Fibroblast of villous mesenchyme (primary cell): ENCODE measurements around the gene PM20D2. TPM values are rescaled to one million over a fixed set of nuclear protein-coding genes. Genes with fewer than 3 reads are reported as not detected.

Source experiments
- DNase-seq: peaks from one replicate; pipeline ENCODE4 v3.0.0-alpha.2; 2010; ENCODE audit warnings: low read depth
- H3K4me3 ChIP-seq: 2 replicates; pipeline ENCODE4 v1.5.1; 2011; ENCODE audit warnings: low read depth, mild to moderate bottlenecking, low read length
- total RNA-seq: library from RNA; depleted of rRNA; stranded (reverse); fragments of >200 nt; gene quantifications from 2 replicates; pipeline ENCODE4 v1.2.3, GENCODE V29; 2012
- TF ChIP-seq, protein P1 (sequence below): IDR thresholded peaks from 2 replicates; pipeline ENCODE4 v1.5.1; 2012; ENCODE audit warnings: low read depth, mild to moderate bottlenecking, low read length; ENCODE audit not compliant: insufficient read depth

The PM20D2 gene
- total RNA-seq, 1 donor = 13.8 TPM

DNA sequence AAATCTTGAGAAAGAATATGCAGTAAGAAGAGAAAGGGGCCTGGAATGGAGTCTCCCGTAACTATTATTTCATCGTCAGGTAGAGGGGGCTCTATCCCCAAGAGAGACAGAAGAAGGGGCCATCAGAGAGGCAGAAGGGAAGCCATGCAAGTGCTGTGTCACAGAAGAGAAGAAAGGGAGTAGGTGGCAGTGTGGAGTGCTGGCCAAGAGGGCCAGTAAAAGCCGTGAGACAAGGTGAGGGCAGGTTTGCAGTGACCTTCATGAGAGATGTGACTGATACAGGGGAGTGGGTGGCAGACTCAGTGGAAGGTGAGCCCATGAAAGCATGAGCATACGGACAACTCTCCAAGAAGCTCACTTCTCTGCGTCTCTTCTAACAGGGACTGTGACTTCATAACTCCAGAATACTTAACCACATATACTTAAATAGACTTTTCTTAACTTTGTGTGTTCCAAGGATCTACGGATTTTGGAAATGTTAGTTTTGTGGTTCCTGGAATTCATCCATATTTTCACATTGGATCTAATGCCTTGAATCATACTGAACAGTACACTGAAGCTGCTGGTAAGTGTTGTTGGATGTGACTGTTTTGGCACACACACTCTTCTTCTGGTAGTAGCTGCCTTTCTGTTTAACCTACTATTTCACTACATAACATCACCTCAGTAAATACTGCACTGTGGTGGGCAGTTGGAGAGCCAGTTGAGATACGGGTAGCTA, 15.6 kb downstream of the PM20D2 start:
- TF ChIP-seq, protein P1, sequence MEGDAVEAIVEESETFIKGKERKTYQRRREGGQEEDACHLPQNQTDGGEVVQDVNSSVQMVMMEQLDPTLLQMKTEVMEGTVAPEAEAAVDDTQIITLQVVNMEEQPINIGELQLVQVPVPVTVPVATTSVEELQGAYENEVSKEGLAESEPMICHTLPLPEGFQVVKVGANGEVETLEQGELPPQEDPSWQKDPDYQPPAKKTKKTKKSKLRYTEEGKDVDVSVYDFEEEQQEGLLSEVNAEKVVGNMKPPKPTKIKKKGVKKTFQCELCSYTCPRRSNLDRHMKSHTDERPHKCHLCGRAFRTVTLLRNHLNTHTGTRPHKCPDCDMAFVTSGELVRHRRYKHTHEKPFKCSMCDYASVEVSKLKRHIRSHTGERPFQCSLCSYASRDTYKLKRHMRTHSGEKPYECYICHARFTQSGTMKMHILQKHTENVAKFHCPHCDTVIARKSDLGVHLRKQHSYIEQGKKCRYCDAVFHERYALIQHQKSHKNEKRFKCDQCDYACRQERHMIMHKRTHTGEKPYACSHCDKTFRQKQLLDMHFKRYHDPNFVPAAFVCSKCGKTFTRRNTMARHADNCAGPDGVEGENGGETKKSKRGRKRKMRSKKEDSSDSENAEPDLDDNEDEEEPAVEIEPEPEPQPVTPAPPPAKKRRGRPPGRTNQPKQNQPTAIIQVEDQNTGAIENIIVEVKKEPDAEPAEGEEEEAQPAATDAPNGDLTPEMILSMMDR = no peak
- no peak for DNase-seq
- no peak overlapping the region for H3K4me3 ChIP-seq

DNA sequence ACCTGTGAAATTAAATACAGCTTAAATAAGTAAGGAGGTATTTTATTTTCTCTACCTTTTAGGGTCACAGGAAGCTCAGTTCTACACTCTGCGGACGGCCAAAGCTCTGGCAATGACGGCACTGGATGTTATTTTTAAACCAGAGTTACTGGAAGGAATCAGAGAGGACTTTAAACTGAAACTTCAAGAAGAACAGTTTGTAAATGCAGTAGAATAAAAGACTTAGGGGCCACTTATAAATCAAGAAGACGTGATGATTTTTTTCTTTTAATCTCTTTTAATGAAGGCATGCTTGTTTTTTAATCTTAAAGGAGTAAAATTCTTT, 16.2 kb downstream of the PM20D2 start:
- no peak for DNase-seq
- H3K4me3 ChIP-seq = no peak overlapping the region
- TF ChIP-seq, protein P1 = no peak

DNA sequence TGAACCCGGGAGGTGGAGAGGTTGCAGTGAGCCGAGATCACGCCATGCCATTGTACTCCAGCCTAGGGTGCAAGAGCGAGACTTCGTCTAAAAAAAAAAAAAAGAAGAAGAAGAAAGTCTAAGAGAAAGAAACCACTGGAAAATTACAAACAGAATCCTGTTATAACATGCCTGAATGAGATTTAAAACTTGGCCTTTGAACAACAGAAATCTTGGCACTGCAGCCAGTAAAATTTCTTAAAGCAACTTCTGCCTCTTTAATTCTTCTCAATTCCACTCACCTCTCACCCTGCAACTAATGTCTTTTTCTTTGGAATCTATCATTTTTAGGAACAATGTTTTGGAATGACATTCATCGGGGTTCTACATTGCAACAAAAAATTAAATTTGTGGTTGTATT, 26.3 kb downstream of the PM20D2 start:
- TF ChIP-seq, protein P1 = no peak
- no peak overlapping the region for H3K4me3 ChIP-seq
- no peak for DNase-seq

DNA sequence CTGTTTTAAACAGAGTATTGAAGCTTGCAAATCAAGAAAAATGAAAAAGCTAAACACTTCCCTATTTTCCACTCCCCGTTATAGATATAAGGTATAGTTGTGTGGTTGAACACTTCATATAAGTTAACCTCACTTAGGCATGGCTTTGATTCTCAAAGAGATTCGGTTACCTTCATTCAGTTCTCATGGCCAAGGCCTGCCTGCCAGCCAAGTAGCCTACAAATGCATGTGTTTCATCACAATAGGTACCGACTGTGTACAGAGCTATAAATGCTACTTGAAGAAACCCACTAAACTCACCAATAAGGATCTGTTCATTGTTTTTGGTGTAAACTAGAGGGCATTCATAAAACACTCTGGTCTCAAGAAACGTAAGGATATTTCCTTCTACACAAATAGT, 27.8 kb downstream of the PM20D2 start:
- DNase-seq = no peak
- TF ChIP-seq, protein P1 = no peak
- H3K4me3 ChIP-seq = no peak overlapping the region

DNA sequence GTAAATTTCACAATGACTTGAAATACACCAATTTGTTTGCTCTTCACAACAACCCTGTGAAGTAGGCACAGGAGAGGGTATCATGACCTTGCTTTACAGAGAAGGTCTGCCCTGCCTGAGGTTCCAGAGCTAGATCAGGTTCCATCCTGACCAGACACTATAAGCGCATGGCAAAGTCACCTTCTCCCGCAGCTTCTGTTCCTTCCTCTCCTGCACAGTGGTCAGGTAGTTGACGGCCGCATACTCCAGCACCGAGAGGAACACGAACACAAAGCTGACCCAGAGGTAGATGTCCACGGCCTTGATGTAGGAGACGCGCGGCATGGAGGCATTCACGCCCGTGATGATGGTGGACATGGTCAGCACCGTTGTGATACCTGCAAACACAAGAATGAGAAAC, 34.3 kb downstream of the PM20D2 start:
- no peak overlapping the region for H3K4me3 ChIP-seq
- TF ChIP-seq, protein P1 = no peak
- DNase-seq = no peak

DNA sequence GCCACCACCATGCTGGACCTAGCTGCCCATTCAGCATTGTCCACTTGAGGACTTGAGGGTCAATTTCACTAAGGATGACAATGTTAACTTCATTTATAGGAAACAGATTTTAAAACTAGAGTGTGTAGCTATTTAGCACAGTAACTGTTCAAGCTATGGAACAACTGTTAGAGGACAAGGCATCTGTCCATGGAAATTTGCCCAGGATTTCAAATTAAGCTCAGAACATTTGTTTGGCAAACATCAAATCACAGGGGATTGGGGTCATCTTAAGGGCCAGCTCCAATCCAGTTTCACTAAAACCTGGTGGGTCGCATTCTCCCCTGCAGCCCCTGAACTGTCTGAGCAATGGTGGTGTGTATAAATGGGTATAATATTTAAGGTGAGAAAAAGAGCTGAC, 35.1 kb downstream of the PM20D2 start:
- H3K4me3 ChIP-seq = no peak overlapping the region
- TF ChIP-seq, protein P1 = no peak
- DNase-seq = no peak

DNA sequence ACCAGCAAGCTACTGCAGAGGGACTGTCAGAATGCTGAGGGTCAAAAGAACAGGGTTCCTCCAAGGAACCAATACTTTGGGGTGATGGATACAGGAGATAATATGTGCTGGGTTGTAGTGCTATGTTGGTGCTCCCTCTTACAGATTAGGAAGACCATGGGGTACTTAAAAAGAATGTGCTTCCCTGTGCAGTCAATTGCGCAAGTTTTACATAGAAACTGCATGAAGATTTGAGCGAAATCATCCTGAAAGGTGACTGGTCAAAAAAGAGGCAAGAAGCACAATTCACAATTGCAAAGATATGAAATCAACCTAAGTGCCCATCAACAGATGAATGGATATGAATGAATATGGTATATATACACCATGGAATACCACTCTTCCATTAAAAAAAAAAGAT, 37.4 kb downstream of the PM20D2 start:
- TF ChIP-seq, protein P1 = no peak
- DNase-seq = no peak
- no peak overlapping the region for H3K4me3 ChIP-seq
